ENCODE data around the gene C9orf50.
"Not testable (repeated sequence)": the region's sequence is repeated elsewhere in the genome, so short reads cannot be mapped to it uniquely, and the experiment has no call there.

C9orf50 gene, protein sequence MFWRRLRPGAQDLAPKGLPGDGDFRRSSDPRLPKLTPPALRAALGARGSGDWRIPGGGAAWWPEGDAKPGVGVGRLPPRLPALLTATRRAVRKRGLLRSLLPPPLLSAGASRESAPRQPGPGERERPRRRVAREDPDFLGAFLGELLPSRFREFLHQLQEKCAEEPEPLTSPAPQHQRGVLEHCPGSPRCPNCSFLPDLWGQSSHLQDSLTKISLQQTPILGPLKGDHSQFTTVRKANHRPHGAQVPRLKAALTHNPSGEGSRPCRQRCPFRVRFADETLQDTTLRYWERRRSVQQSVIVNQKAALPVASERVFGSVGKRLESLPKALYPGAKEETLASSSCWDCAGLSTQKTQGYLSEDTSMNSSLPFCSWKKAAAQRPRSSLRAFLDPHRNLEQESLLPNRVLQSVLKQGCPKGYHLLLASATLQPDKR

DNA sequence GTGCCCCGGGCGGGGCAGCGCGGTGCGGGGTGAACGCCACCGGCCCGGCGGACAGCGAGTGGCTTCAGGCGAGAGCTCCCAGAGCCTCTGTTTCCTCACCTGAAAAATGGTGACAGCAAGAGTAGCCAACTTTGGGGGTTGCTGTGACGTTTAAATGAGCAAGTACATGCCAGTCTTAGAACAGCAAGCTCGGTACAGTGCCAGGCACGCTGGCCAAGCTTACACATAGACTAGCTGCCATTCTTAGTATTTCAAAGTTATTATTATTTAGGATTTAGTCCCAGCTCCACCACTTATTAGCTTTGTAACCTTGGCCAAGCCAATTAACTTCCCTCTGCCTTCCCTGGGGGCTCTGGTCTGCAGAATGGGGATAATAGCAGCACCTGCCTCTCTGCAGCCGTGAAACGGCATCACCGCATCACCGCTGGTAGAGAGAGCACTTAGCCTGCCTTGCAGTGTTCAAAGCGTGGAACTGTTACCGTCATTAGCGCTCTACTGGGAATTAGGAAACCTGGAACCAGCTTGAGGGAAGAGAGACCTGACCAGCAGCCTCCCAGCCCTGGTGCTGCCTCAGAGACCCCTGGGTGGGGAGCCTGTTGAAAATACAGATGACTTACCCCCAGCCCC is at the start of gene C9orf50:
TSS of gene C9orf50 (minus strand) at position 433 of the 627 bp plus-strand sequence. CDS start 527 bp downstream, outside the sequence.
- DNase-seq: no peak

DNA sequence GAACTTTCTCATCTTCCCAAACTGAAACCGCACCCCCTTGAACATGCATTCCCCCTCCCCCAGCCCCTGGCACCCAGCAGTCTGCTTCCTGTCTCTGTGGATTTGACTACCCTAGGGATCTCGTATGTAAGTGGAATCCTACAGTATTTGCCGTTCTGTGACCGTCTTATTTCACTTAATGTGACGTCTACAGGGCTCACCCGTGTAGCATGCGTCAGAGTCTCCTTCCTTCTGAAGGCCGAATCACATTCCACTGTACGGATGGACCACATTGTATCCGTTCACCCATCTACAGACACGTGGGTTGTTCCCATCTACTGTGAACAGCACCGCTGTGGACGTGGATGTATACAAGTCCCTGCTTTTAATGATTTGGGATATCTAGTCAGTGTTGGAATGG is 49.0 kb upstream of the C9orf50 start:
- DNase-seq: no peak

DNA sequence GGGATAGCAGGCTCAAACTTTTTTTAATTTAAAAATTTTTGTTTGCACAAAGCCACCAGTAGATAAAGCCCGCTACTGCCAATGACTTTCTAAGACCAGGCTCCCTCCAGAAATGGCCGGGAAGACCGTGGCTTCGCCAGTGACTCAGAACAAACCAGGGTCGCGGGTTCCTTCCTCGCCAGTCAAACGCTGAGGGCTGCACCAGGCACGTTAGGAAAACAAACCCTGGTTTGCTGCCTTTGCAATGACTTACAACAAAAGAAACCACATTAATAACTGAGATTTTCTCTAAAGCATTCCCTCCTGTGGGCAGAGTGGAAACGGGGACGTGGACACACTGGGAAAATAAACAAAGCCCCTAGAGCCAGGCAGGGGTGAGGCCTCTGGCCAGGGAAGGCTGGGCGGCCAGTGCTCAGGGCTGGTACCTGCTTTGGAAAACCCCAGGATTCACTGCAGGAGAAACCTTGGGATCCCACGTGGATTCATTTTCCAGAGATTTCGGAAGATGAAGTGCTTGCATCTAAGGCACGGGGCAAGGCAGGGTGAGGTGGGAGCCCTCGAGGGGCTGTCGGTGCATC is 48.3 kb upstream of the C9orf50 start:
- no peak for DNase-seq

DNA sequence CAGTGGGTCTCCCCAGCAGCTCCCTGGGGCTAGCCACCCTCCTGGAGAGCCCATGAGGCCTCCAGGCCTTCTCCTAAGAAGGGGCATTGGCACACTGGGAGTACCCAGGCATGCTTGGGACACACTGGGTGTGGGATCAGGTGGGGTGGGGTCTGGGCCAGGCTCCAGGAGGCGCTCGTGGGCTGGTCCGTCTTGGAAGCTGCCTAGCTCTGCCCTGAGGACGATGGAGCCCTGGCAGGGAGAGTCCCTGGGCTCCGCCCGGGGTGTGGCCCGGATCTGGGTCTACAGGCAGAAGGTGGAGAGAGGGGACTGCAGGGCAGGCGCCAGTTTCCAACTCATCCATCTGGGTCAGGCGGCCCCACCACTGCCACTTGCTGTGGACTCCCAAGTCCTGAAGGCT is 46.9 kb upstream of the C9orf50 start:
- no peak for DNase-seq

DNA sequence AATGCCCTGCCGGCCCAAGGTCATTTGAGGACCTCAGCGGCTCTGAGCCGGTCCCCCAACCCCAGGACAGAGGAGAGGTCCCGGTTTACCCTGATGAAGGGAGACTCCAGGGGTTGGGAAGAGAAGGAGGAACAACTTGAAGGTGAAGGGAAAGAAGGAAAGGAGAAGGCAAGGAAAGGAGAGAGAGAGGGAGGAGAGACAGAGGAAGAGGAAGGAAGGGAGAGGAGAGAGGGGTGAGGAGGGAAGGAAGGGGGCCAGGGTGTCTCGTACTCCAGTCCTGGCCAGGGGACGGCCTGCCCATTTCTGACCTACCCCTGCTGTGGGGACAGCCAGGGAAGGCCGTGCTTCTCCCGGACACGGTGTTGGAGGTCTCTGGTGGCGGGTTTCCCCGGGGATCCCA is 46.5 kb upstream of the C9orf50 start:
- DNase-seq: no peak

DNA sequence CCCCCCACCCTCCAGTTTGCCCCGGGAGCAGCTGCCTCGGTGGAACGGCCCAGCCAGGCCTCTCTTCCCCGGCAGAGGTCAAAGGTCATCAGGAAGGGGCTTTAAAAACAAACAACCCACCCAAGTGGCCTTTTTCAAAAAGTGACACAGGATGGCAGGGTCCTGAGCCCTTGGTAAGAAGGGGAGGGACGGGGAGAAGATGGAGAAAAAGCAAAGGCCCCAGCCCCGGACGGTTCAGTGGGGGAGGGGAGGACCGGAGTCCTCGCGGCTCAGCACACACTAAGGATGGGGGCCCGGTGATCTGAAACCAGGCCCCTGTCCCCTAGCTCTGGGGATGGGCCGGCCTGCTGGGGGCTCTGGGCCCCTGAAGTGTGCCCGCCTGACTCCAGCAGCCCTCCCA is 45.7 kb upstream of the C9orf50 start:
- DNase-seq: no peak

DNA sequence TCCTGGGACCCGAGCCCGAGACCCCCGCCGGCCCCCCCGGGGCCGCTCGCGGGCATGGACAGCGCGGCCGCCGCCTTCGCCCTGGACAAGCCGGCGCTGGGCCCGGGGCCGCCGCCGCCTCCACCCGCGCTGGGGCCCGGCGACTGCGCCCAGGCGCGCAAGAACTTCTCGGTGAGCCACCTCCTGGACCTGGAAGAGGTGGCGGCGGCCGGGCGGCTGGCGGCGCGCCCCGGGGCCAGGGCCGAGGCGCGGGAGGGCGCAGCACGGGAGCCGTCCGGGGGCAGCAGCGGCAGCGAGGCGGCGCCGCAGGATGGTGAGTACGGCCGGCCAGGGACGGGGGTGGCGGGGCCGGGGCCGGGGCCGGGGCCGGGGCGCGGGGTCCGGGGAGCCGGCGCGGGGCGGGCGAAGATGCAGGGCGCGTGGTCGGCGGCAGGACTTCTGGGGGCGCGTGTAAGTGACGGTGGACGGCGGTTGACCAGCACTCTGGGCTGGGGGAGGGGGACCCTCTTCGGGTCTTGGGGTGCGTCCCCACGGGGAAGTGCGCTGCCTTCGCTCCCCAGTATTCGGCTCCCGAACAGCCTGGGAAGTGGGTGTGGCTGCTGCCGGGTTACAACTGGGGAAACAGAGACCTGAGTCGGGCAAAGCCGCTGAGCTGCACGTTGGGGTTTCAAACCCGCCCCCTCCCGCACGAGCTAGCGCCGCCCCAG is 45.1 kb upstream of the C9orf50 start:
- DNase-seq: no peak

DNA sequence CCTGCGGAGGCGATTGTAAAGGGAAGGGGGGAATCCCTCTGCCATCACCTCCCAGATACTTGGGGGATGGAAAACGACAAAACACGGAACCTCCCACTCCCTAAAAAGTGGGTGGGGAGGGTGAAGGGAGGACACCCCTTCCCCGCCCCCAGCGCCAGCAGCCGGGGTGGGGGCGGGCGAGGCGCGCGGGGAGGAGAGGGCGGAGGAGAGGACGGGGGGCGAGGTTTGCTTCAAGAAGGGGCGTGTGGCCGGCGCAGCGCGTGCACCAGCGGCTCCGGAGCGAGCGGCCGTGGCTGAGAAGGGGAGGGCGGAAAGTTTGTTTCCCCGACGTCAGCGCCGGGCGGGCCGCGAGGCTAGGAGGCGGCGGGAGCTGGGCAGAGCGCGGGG is 44.5 kb upstream of the C9orf50 start, which contains the start of gene PRRX2:
TSS of gene PRRX2 (plus strand) at position 259 of the 387 bp plus-strand sequence. CDS start 221 bp downstream, outside the sequence.
- no peak for DNase-seq

DNA sequence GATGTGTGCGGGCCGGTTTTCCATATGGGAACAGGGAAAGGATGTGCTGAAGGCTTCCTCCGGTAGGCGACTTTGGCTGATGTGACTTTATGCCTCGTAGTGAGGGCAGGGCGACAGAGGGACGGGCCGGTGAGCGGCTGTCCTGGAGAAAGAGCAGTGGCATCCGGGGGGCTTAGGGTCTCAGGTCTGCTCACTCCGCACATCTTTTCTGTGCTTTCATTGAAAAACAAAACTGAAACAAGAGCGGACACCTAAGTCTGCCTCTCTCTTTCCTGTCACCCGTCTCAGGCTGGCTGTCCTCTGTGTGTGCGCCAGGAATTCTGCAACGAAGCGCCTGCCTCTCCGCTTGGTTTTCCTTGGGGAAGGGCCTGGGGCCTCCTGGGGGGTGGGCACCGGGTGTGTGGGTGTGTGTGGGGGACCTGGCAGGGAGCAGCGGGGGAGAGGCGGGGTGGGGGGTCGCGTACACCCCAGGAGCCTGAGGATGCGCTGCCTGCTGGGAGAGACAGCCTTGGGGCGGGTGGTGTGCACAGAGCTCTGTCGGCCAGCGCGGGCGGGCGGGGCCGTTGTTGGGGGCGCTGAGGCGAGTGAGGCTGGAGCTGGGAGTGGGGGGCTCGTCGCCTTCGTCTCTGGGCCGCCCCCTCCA is 44.0 kb upstream of the C9orf50 start:
- no peak for DNase-seq

DNA sequence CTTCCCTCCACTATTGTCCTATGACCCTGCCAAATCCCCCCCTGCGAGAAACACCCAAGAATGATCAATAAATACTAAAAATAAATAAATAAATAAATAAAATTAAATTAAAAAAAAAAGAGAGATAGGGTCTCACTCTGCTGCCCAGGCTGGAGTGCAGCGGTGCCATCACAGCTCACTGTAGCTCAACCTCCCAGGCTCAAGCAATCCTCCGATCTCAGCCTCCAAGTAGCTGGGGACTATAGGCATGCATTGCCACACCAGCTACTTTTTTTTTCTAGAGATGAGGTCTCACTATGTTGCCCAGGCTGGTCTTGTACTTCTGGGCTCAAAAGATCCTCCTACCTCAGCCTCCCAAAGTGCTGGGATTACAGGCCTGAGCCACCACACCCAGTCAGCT is 41.3 kb upstream of the C9orf50 start:
- DNase-seq: not testable (repeated sequence)

DNA sequence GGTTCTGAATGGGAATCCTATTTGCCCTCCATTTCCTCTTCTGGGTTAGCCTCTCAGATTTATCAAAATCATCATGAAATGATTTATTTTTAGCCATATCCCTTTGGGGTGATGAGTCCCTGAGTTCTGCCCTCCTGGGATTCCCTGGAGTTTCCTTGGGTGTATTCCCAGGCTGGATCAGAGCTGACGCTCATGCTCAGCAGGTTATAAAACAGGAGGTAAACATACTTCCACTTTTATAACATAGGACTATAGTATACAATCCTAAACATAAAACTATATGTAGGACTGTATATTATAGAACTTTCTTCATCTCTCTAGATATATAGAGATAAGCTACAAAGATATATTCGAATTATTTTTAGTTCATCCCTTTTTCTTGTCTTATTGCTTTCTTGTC is 40.1 kb upstream of the C9orf50 start:
- no peak for DNase-seq

DNA sequence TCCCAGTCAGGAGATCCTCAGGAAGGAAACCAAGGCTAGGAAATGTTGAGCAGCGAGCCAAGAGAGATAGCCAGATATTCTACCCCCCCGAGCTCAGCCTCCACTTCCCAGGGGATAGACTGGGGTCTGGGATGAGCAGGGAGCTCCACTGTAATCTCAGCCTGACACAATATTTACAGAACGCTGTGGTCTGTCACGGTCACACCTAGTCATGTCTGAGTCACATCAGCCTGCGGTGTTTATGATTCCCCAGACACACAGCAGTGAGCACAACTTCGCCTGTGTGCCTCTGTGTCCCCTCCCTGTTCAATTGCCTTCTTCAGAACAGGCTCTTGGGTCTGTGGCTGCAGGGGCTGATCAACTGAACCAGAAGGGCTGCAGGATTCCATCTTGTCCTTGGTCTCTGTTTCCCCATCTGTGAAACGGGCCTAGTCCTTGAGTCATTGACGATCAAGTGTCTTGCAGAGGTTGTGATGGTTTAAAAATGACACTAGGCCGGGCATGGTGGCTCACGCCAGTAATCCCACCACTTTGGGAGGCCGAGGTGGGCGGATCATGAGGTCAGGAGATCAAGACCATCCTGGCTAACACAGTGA is 36.0 kb upstream of the C9orf50 start:
- no peak for DNase-seq

DNA sequence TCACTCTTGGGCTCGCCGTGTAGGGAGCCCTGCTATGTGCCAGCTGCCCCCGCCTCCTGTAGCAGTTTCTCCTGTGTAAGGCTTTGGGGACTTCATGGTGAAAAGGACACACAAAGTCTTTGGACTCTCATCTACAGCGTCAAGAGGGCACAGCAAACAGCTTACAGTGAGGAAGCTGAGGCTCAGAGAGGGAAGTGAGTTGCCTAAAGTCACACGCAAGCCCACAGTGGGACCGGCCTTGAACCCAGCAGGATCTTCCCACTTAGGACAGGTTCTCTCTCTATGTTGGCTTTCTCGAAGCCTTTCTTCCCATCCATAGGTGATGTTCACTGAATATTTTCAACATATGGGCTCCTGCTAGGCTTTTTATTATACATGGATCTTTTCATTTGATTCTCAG is 34.8 kb upstream of the C9orf50 start:
- DNase-seq: no peak

DNA sequence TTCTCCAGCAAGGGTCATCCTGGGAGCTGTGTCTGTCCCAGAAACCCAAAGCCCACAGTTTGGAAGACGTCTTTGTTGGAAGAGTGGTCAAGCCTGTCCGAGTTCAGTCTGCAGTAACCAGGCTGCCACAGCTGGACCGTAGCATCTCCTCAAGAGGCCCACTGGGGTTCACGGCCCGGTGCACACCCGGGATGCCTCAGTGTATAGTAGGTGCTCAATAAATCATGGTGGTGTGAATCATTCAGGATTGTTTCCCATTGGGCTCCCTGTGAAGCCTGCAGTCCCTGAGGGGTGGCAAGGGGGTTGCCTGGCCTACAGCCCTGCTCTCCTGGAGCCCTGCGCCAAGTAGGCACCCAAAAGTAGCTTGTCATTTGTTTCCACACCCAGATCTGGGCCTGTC is 34.3 kb upstream of the C9orf50 start:
- DNase-seq: no peak

DNA sequence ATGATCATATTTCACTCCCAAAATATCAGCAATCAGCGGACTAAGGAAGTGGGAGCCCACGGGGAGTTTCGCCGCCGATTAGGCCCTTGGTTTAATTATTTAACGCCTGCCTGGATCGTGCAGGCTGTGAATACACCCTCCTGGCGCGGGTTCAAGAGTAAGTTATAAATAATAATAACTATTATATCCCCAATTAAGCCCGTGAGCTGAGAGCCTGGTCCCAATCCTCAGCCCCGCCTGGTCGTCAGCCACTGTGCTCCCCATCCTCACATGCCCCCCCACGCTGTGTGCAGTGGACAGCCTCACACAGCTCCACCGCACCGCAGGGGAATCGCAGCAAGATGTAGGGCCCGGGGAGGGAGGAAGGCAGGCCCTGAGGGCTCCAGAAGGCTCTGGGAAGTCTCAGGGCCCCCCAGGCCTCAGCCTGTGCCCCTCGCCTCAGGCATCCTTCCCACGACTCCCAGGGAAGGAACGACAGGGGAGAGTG is 33.7 kb upstream of the C9orf50 start:
- DNase-seq: no peak

DNA sequence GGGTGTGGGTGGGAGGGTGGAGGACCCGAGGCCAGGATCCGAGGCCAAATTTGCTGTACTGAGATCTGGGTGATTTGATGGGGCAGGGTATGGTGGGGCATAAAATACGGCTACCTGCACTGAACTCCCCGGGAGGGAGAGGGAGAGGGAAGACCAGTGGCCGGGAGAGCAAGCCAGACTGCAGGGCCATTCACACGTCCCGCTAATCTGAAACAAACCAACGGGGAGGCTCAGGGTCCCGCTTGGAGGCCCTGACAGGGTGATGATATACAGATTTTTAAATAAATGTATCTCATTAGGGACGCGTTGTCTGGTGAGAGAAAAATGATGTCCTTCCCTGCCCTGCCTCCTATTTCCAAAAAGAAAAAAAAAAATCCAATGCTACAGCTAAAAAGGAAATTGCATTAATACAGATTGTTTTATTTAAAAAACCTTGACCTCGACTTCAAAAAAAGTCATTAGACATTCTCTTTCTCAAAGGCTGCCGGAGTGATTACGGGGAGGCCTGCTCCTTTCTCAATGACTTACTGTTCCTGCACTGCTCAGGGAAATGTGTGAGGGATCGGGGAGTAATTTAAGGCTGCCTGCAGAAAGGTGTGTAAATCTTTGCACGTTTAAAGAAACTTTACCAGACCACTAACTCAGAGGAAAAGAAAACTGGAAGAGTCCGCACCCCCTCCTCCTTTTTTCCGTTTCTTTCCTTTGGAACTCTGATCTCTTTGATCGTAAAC is 33.1 kb upstream of the C9orf50 start:
- no peak for DNase-seq

DNA sequence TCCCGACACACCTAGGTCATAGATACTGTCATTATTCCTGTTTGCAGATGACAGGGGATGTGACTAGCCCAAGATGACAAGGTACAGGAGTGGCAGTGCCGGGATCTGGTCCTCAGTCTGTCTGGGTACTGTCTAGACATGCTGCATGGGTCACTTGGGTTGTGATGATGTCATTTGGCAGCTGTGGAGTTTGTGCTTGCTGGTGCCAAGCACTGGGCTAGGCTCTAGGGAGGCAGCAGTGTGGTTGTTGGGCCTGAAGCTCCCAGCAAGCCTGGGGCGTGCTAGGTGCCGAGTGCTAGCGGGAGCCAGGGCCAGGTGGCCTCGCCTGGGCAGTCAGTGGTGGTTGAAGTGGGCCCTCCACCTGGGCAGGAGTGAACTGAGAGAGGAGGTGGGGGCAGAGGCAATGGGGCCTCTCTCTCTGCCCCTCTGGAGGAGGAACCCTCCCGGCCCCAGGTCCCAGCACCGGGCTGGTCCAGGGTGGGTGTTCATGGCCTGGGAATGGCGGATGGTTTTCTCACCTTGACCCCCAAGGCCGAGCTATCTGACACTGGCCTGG is 29.9 kb upstream of the C9orf50 start:
- DNase-seq: no peak

DNA sequence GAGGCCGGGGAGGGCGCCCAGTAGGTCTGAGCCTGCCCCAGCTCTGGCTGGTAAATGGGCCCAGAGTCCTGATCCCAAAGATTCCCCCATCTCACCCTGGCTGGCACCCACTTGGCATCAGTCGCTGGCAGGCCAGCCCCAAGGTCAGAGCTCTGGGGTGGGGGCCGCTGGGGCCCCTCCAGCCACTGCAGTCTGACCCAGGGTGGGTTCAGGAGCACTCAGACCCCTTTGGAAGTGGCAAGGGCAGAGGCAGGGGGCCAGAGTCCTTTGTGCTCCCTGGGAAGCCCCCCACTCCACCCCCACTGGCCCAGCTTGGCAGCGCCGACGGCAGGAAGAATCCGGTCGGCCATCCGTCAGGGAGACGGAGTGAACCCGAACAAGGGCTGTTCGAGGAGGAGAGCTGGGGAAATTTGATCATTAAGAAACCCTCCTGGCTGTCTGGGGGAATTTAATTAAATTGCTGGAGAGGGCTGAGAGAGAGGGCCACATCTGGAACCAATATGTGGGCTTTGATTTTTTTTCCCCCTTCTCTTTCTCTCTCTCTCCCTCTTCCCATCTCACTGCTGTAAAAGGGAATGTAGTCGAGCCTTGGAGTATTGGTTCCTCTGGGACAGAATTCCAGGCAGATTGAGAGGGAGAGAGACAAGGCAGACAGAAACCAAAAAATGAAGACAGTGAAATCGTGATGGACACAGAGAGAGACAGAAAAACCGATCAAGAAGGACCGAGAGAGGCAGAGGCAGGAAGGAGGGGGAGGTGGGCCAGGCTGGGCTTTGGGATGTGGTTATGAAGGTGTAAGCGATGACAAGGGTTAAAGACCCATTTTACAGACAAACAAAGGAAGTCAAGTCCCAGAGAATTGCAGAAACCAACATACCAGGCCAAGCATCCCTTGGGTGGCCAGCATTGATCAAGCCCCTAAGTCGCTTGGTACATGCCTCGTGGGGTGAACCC is 29.1 kb upstream of the C9orf50 start:
- DNase-seq: no peak

DNA sequence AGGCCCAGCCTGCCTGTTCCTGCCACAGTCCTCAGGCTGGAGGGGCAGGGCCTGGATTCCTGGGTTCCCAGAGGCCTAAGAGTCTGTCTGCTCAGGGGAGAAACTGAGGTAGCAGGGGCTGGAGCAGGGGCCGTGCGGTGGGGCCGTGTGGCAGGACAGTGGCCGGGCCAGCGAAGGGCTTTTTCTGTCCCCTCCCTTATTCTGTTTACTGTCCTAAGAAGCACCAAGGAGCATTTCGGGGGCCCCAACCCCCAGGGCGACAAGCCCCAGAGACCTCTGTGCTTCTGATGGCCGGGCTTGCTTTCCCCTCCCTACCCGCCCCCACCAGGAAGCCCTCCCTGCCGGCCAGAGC is 27.8 kb upstream of the C9orf50 start:
- no peak for DNase-seq

DNA sequence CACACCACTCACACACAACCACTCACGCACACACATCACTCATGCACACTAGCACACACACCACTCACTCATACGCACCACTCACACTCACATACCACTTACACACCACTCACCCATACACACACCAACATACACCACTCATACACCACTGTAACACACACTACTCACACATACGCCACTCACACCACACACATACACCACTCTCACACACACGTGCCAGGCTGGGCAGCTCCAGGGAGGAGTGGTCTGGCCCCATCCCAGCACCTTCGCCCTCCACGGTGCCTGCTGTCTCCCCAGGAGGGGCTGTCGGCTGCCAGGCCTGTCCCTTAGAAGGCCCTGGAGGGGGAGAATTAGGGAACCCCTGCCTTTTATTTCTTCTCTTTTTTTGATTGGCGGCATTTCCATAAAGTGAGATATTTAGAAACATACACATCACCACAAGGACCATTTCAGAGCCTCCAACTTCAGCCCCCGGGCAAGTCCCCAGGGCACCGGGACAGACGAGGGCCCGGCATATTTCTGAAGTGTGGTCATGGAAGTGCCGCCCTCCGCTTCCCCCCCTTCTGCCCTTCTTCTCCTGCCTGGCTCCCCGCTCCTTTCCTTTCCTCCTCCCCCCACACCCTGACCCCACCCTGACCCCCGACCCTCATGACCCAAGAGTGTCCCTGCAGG is 27.3 kb upstream of the C9orf50 start:
- no peak for DNase-seq

Data from NCI-H1048 (cell line).